ENCODE data around the gene RSPH3. TPM values are rescaled to one million over a fixed set of nuclear protein-coding genes. Genes with fewer than 3 reads are reported as not detected.

The RSPH3 gene, protein sequence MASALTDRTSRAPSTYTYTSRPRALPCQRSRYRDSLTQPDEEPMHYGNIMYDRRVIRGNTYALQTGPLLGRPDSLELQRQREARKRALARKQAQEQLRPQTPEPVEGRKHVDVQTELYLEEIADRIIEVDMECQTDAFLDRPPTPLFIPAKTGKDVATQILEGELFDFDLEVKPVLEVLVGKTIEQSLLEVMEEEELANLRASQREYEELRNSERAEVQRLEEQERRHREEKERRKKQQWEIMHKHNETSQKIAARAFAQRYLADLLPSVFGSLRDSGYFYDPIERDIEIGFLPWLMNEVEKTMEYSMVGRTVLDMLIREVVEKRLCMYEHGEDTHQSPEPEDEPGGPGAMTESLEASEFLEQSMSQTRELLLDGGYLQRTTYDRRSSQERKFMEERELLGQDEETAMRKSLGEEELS
- 1 to 10 TPM; 2.2 to 2.7 TPM for total RNA-seq

DNA sequence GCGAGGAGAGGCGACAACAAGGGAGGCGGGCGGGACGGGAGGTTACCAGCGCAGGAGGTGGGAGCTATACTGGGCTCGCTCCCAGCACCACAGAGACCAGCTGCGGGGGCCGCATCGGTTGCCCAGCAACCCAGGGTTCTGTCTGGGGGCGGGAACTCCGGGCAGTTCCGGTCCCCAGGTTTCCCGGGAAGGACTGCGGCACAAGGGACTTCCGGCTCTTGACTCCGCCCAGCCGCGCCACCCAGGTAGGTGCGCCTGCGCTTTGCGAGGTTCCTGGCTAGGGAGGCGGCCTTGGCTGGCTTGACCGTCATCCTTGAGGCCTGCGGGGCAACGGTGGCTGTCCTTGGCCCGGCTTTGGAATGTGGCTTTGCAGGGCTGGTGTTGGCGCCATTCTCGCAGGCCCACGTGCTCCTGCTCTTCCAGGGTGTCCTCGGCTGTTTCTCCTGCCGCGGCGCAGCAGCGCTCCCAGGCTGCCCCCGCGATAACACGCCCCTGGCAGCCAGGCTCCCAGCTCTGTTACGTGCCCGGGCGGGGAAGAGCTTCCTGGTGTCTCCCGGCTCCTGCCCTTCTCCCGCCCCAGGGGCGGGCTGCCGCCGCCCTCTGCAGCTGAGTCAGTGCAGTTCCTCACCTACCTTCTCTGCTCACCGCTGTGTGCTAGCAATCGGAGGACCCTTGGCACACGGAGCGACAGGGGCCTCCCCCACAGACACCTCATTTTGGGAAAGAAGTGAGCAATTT lies at the start of gene RSPH3:
RSPH3 (minus strand) TSS at position 537 of the 738 bp plus-strand sequence. CDS start 652 bp downstream, outside the sequence.
- Mint-ChIP-seq H3K4me3 (peak within 1 kb of the TSS; percentile 94), H3K27ac (peak within 1 kb of the TSS; percentile 86)
- POLR2A ChIA-PET = interaction anchor here (0.6 to 1.7 kb wide), 9 partner anchors 11 to 210 kb away, joined by 3 to 14 read pairs (median 3); partner anchors contain the start of genes EZR and TAGAP

DNA sequence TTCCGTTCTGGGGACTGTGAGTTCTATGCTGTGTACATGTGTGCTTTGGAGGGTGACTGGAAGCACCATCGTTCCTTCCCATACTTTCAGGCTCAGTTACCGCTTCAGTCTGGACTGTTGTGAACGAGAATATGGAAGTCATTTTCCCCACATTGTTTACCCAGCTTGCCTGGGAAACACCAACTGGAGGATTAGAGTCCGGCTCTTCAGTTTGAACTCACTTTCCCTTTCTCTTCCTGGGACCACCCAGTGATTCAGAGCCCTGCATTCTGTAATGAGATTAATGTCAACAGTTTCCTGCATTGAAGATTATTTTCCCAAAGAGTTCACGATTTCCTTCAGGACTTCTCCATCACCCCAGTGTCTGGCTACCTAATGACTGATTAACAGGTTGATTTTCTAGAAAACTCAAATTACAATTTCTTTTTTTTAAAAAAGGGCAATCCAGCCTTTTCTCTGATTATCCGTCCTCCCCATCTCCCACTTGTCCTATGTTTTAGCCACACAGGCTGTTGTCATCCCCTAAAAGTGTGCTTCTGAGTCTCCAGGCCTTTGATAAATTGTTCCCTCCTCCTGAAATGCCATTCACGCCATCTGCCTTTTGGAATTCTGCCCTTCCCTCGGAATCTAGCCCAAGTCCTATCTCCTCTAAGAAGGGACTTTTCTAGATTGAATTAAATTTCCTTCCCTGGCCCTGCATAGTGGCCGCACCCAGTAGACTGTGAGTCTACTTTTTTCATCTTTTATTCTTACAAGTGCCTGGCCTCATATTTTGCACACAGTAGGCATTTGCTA lies 48.1 kb upstream of the RSPH3 start:
- peak overlapping the region; percentile 26 for H3K4me3 Mint-ChIP-seq
- H3K9me3 Mint-ChIP-seq = no peaks in the 10 kb centered on the region
- peaks cover 35% of the 10 kb centered on the region for H3K4me1 Mint-ChIP-seq
- H3K36me3 Mint-ChIP-seq = peaks cover 12% of the 10 kb centered on the region
- H3K27me3 Mint-ChIP-seq = no peaks in the 10 kb centered on the region
- DNase-seq = no peak
- H3K27ac Mint-ChIP-seq = no peak overlapping the region
- POLR2A ChIA-PET = interaction anchor here (0.8 to 1.0 kb wide), 2 partner anchors 9 to 14 kb away, joined by 3 read pairs; no protein-coding TSS in a partner anchor
- ATAC-seq (ENCODE audit: low read depth) = no peak

More for the DNA sequence above, at the start of gene RSPH3:
- ATAC-seq (ENCODE audit: low read depth) (peak; percentile 90), DNase-seq (peak; percentile 91)
- no peaks in the 10 kb centered on the region for H3K9me3 Mint-ChIP-seq
- peaks cover 32% of the 10 kb centered on the region for H3K4me1 Mint-ChIP-seq
- H3K27me3 Mint-ChIP-seq = no peaks in the 10 kb centered on the region
- H3K36me3 Mint-ChIP-seq = peaks cover 4% of the 10 kb centered on the region

DNA sequence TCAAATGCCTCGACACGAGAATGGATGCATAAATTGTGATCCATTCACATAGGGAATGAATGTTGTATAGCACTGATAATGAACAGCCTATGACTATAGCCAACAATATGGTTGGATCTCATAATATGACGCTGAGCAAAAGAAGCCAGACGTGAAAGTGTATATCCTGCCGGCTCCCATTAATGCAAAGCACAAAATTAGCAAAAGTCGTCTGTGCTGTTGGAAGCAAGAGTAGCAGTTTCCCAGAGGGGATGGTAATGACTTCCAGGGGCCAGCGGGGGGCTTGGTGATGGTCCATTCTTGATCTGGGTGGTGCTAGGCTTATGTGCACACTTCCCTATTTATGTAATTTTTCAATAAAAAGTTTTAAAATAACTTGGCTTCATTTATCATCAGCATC lies 45.8 kb upstream of the RSPH3 start:
- Mint-ChIP-seq H3K27me3 (no peaks in the 10 kb centered on the region), H3K4me3 (peak overlapping the region; percentile 83), H3K36me3 (peaks cover 31% of the 10 kb centered on the region), H3K4me1 (peaks cover 47% of the 10 kb centered on the region), H3K9me3 (no peaks in the 10 kb centered on the region), H3K27ac (peak overlapping the region; percentile 93)
- POLR2A ChIA-PET = interaction anchor here (4.6 to 9.5 kb wide), 3 partner anchors 14 to 59 kb away, joined by 137 to 312 read pairs (median 245); no protein-coding TSS in a partner anchor
- ATAC-seq (ENCODE audit: low read depth) (no peak), DNase-seq (no peak)

DNA sequence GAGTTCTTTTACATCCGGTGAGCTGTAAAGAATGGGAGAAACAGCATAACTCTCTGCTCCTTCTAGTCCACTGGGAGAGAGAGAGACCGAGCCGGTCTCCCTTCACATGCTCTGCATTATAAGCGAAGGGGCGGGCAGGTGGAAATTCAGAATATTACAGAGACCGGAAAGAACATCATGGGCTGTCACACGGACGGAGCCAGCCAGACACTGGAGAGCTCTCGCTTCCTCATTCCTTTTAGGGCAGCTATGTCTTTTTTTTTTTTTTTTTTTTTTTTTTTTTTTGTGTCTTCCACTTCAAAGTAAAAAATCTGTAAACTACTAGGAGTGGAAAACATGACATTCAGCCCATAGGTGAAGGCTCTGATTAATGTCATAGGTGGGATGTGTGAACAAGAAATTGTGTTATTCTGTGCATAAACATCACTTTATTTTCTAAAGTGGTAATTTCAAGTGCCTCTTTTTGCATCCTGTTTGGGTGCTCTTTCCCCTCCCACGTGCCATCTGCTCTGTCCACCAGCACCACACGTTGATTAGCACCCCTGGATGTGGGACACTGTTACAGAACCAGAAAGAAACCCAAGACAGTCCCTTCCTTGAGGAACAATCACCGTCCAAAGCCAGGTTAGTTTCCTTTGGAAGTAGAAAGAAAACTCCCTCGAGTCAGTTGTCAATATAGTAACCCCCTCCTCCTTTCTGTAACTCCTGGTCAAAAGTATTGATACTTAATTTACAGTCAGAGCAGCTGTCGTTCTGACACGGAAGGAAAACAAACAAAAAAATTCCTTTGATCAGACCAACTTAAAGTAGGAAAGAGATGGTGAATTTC lies 45.1 kb upstream of the RSPH3 start, which contains the start of gene TAGAP:
TAGAP (minus strand) TSS at position 93 of the 829 bp plus-strand sequence. CDS start 845 bp downstream, outside the sequence.
- Mint-ChIP-seq H3K27ac (peak within 1 kb of the TSS; percentile 96), H3K27me3 (no peaks in the 10 kb centered on the region), H3K4me1 (peaks cover 53% of the 10 kb centered on the region), H3K9me3 (no peaks in the 10 kb centered on the region), H3K36me3 (peaks cover 38% of the 10 kb centered on the region), H3K4me3 (peak within 1 kb of the TSS; percentile 97)
- DNase-seq (peak; percentile 78), ATAC-seq (ENCODE audit: low read depth) (peak; percentile 88)
- POLR2A ChIA-PET = interaction anchor here (0.6 to 9.5 kb wide), 24 partner anchors 9 to 925 kb away, joined by 3 to 312 read pairs (median 5); partner anchors contain the start of gene RSPH3

DNA sequence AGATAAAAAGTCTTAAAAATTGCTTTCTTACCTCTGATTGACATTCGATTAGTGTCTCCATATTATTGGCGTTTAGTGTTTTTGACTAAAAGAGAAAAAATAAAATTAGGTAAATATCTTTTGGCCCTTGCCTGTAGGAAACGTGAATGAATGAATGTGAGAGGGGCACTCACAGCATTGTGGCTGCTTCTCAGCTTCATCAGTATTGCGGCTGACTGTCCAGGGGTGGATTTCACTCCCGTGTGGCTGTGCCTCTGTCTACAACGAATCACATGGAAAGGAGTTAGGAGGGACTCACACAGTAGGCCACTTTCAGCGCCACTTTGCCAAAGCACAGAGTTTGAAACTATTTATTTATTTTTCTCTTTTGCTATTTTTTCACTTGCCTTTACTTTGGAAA lies 43.9 kb upstream of the RSPH3 start:
- peak; percentile 8 for ATAC-seq (ENCODE audit: low read depth)
- Mint-ChIP-seq H3K27ac (peak overlapping the region; percentile 96), H3K27me3 (no peaks in the 10 kb centered on the region), H3K36me3 (peaks cover 48% of the 10 kb centered on the region), H3K4me3 (peak overlapping the region; percentile 97), H3K9me3 (no peaks in the 10 kb centered on the region), H3K4me1 (peaks cover 64% of the 10 kb centered on the region)
- DNase-seq = no peak
- POLR2A ChIA-PET = interaction anchor here (0.6 to 9.5 kb wide), 20 partner anchors 11 to 775 kb away, joined by 3 to 312 read pairs (median 6); partner anchors contain the start of genes MRPL18, RSPH3 and TCP1

DNA sequence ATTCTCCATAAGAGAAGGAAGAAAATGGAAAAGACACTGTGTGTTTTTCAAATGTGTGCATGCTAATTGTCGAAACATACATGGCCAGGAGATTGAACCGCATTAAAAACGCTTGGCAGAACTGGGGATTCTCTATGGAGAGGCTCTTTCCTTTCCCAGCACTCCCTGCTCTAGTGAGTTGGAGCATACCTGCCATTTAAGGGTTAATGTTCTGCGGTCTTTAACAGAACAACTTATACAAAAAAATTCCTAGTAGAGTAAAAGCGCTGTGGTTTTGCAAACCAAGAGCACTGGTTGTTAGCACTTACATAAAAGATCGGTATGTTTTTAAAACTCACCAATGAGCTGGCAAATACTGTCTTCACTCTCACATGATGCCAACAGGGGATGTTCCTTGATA lies 43.2 kb upstream of the RSPH3 start:
- Mint-ChIP-seq H3K9me3 (no peaks in the 10 kb centered on the region), H3K4me3 (peak overlapping the region; percentile 97), H3K4me1 (peaks cover 62% of the 10 kb centered on the region), H3K36me3 (peaks cover 52% of the 10 kb centered on the region), H3K27ac (peak overlapping the region; percentile 96), H3K27me3 (no peaks in the 10 kb centered on the region)
- peak; percentile 16 for ATAC-seq (ENCODE audit: low read depth)
- no peak for DNase-seq
- POLR2A ChIA-PET = interaction anchor here (0.6 to 9.5 kb wide), 11 partner anchors 17 to 746 kb away, joined by 3 to 312 read pairs (median 8); partner anchors contain the start of genes MRPL18 and TCP1

DNA sequence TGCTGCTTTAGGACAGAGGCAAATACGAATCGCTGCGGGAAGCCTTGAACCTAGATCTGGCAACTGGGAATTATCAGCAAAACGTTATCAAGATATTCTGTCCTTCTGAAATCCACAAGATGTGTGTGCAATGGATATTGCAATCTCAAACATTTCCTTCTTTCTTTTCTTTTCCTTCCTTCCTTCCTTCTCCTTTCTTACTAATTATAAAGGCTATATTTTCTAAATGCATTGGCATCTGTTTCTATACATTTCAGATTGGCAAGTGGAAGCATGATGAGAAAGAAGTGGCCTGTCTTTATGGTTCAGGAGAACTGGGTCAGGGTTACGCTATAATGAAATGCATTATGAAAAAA lies 42.8 kb upstream of the RSPH3 start:
- Mint-ChIP-seq H3K36me3 (peaks cover 55% of the 10 kb centered on the region), H3K27ac (peak overlapping the region; percentile 96), H3K27me3 (no peaks in the 10 kb centered on the region), H3K9me3 (no peaks in the 10 kb centered on the region), H3K4me3 (peak overlapping the region; percentile 97), H3K4me1 (peaks cover 59% of the 10 kb centered on the region)
- ATAC-seq (ENCODE audit: low read depth) (no peak), DNase-seq (no peak)
- POLR2A ChIA-PET = interaction anchor here (1.2 to 9.5 kb wide), 8 partner anchors 17 to 747 kb away, joined by 4 to 312 read pairs (median 12); partner anchors contain the start of genes MRPL18, RSPH3 and TCP1

DNA sequence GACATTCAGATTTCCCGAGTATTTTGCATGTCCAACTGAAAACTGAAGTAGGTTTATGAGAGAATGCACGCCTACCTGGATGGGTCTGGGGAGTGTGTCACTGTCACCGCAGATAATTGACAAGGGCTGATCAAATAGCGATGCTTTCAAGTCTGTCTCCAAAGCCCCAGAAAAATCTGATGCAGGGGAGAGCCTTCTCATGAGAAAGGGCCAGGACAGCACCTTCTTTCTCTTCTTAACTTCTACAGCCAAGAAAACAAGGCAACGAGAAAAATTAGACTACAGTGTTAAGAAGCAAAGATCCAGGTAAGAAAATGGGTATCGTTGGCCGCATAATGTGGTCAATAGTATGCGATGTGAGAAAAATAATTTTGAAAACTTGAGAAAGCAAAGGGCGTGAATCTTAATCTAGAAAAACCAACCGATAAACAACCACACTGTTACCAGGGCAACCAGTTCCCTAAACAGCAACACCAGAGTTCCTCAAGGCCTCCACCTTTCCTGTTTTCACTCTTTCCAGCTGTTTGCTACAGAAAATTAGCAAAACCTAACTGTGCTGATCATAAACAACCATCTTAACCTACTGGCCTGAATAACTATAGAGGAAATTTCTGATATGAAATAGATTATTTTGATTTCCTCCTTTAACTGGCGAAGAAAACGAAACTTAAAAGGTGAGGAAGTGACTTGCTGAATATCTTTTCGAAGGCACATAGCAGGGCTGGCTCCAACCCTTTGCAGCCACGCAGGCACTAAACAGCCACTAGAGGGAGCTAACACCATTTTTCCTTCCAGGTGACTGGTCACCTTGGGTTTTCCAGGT lies 42.2 kb upstream of the RSPH3 start:
- no peaks in the 10 kb centered on the region for H3K9me3 Mint-ChIP-seq
- ATAC-seq (ENCODE audit: low read depth) (peak; percentile 38), DNase-seq (peak; percentile 63)
- no peaks in the 10 kb centered on the region for H3K27me3 Mint-ChIP-seq
- peaks cover 56% of the 10 kb centered on the region for H3K4me1 Mint-ChIP-seq
- POLR2A ChIA-PET = interaction anchor here (1.2 to 9.5 kb wide), 7 partner anchors 18 to 63 kb away, joined by 4 to 312 read pairs (median 17); partner anchors contain the start of gene RSPH3
- H3K27ac Mint-ChIP-seq = peak overlapping the region; percentile 96
- H3K4me3 Mint-ChIP-seq = peak overlapping the region; percentile 97
- peaks cover 61% of the 10 kb centered on the region for H3K36me3 Mint-ChIP-seq

DNA sequence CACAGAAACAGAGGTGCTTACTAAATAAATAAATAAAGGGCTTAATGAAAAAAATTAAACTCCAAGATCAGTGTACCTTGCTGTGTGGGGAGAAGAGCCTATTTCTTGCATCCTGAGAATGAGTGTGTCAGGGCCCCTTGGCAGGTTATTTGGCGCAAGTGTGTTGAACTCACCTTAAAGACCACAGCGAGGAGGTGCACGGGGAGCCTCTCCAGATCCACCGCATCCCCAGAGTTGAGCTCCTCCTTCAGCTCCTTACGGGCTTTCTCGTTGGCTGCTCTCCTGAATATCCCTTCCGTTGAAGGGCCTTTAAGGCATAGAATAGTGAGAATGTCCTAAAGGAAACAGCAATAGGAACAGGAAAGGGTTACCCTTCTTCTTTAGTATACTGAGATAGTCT lies 41.2 kb upstream of the RSPH3 start:
- DNase-seq = no peak
- peak overlapping the region; percentile 97 for H3K4me3 Mint-ChIP-seq
- peaks cover 66% of the 10 kb centered on the region for H3K36me3 Mint-ChIP-seq
- no peaks in the 10 kb centered on the region for H3K9me3 Mint-ChIP-seq
- no peak for ATAC-seq (ENCODE audit: low read depth)
- H3K27ac Mint-ChIP-seq = peak overlapping the region; percentile 96
- POLR2A ChIA-PET = interaction anchor here (0.7 to 9.5 kb wide), 5 partner anchors 19 to 64 kb away, joined by 3 to 312 read pairs (median 137); partner anchors contain the start of gene RSPH3
- no peaks in the 10 kb centered on the region for H3K27me3 Mint-ChIP-seq
- peaks cover 52% of the 10 kb centered on the region for H3K4me1 Mint-ChIP-seq

DNA sequence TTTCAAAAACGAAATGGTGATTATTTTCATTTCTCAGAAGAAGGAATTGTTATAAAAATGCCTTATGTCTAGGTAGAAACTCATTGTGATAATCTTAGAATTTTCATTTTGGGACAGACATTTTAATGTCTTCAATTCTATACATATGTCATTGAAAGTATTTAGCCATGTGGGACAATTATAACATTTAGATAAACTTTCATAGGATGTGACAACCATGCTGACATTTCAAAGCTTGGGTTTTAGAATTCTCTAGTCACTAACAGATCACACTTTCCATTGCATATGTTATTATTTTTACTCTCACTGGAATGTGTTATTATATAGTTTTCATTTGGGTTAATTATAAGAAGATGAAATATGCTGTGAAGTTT lies 39.9 kb upstream of the RSPH3 start:
- Mint-ChIP-seq H3K36me3 (peaks cover 77% of the 10 kb centered on the region), H3K27me3 (no peaks in the 10 kb centered on the region)

More for the DNA sequence above, 39.9 kb upstream of the RSPH3 start:
- POLR2A ChIA-PET = interaction anchor here (0.8 to 9.5 kb wide), 7 partner anchors 22 to 65 kb away, joined by 3 to 245 read pairs (median 3); no protein-coding TSS in a partner anchor
- DNase-seq = no peak
- Mint-ChIP-seq H3K27ac (peak overlapping the region; percentile 96), H3K4me3 (peak overlapping the region; percentile 97), H3K9me3 (no peaks in the 10 kb centered on the region), H3K4me1 (peaks cover 53% of the 10 kb centered on the region)
- no peak for ATAC-seq (ENCODE audit: low read depth)

Data from activated naive CD8-positive, alpha-beta T cell treated with anti-CD3 and anti-CD28 coated beads, Interleukin-2, amount 10 ng/mL, durations not matched to agents 7 days and 5 days (primary cell).